GM12878 (cell line): Measurements from ENCODE around the gene DUSP16.

Source experiments
- CBFB ChIP-seq: IDR thresholded peaks from 2 replicates; pipeline ENCODE4 v1.6.1; 2016; ENCODE audit warnings: antibody characterized with exemption, low read depth
- CHD2 ChIP-seq: IDR thresholded peaks from 2 replicates; pipeline ENCODE4 v1.6.1; 2011; ENCODE audit warnings: low read depth, low read length, improper control_type of control experiment, borderline replicate concordance
- NR2C2 ChIP-seq: IDR thresholded peaks from 2 replicates; pipeline ENCODE4 v1.6.1; 2011; ENCODE audit warnings: borderline replicate concordance, low read depth; ENCODE audit not compliant: control insufficient read depth, insufficient read length
- POLR2A ChIP-seq: IDR thresholded peaks from 2 replicates; pipeline ENCODE4 v1.6.1; 2011; ENCODE audit warnings: low read depth, mild to moderate bottlenecking, low read length
- SRF ChIP-seq, 2 experiments: IDR thresholded peaks; 2 replicates each; pipeline ENCODE4 v1.6.1; 2011; ENCODE audit warnings: low read depth in 2 of 2, low read length in 2 of 2, mild to moderate bottlenecking in 1 of 2, moderate library complexity in 1 of 2
- TF ChIP-seq, protein P1 (sequence below): IDR thresholded peaks from 2 replicates; pipeline ENCODE4 v1.6.1; 2012; ENCODE audit warnings: low read depth, low read length, improper control_type of control experiment

DNA sequence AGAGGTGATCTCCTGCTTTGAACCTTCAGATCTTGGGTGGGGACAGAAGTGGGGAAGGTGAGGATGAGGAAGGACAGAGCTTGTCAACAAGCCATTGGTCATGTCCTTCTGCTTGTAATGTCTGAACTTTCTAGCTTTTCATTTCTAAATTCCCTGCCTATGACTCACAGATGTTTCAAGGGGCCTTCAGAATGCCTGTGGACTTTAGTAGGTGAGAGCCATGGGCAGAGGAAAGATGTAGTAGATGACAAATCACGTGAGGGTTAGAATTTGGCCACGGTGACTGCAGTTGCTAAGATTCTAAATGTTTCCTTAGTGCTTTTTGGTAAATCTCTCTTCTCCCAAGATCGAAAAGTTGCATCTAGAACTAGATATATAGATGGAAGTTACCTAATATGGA, 30.3 kb upstream of the DUSP16 start:
- TF ChIP-seq POLR2A (no peak), CHD2 (no peak), CBFB (no peak), SRF (IDR thresholded peaks at IDR 0.05; ENCODE audit: low read depth in 2 of 2, low read length in 2 of 2) (no peak), NR2C2 (no peak)
- TF ChIP-seq, protein P1, sequence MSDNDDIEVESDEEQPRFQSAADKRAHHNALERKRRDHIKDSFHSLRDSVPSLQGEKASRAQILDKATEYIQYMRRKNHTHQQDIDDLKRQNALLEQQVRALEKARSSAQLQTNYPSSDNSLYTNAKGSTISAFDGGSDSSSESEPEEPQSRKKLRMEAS, result no peak
